GM18517 (cell line): ENCODE measurements around the gene NGDN.

Experiments
- ATAC-seq: cut with Tn5 transposase; IDR thresholded peaks from one replicate; pipeline ENCODE4 v1.9.1; 2021; ENCODE audit warnings: mild to moderate bottlenecking, moderate library complexity; ENCODE audit not compliant: unreplicated experiment

NGDN gene

GRCh38 chr14:23520899-23521533 is 51.5 kb downstream of the NGDN start:
- ATAC-seq: no peak

GRCh38 chr14:23521785-23522640 is 52.5 kb downstream of the NGDN start:
- no peak for ATAC-seq

GRCh38 chr14:23522643-23523198 is 53.2 kb downstream of the NGDN start:
- ATAC-seq: no peak

GRCh38 chr14:23523229-23524016 is 53.9 kb downstream of the NGDN start:
- no peak for ATAC-seq

- no peak for ATAC-seq
These were observed 55.5 kb downstream of the NGDN start for GRCh38 chr14:23524954-23525353.

GRCh38 chr14:23525611-23526010 is 56.1 kb downstream of the NGDN start:
- ATAC-seq: no peak
